NAMALWA (cell line): ENCODE measurements around the gene CCNQ.
A peak's percentile ranks its signal among the peaks of the same experiment; 100 is the strongest.
"Not testable (repeated sequence)": the region's sequence is repeated elsewhere in the genome, so short reads cannot be mapped to it uniquely, and the experiment has no call there.

Experiments used
- DNase-seq: peaks from one replicate; pipeline ENCODE4 v3.0.0-alpha.2; 2015; ENCODE audit warnings: low spot score

CCNQ gene

DNA sequence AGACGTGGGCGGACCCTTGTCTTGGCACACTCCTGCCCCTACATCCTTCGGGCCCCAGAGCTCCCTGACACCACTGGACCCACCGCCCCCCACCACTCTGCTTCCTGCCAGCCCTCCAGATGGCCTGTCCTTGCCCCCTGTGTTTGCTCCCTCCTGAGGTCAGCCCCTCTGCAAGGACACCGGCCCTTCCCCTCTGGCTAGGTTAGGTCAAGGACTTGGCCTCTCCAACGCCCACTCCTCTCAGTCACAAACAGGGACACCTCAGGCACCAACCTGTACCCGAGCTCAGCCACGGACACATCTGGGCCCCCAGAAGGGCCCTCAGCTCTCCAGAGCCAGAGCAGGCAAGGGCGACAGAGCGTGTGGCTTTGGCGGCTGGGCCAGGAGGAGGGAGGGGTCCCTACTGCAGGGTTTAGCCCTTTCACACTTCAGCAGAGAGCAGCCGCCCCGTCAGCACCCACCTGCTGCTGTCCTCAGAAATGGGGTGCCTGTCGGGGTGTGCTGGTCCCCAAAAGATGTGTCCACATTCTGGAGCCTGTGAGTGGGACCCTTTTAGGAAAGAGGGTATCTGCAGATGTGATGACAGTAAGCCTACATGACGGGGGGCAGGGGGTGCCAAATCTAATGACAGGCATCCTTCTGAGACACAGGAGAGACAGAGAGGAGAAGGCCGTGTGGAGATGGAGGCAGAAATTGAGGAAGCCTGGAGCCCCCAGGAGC lies 24.5 kb upstream of the CCNQ start:
- DNase-seq = no peak

DNA sequence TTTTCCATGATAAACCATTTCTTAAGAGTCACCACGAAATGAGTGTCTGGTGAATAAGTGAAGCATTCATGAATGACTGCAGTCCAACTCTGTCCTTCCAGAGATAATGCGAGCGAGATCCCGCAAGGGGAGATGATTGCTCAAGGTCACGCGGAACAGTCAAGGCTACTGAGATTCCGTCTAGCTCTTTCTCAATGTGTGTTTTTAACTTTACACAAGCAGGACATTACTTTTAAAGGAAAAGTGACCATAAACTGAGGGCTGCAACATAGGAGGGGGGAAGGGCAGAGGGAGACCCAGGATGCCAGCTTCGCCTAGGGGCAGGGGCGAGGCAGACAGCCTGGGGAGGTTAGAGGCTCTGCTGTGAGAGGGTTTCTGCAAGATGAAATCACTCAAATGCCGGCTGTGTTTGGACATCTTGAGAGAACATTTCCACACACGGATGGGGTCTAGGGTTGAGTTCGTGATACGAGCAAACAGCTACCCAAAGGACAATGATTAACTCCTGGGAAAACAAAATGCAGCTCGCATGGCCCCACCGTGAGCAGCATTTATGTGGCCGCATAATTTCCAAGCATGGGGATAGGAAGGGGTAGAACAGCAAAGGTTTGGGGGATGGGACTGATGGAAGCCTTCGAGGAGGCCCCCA lies 23.8 kb upstream of the CCNQ start:
- no peak for DNase-seq

DNA sequence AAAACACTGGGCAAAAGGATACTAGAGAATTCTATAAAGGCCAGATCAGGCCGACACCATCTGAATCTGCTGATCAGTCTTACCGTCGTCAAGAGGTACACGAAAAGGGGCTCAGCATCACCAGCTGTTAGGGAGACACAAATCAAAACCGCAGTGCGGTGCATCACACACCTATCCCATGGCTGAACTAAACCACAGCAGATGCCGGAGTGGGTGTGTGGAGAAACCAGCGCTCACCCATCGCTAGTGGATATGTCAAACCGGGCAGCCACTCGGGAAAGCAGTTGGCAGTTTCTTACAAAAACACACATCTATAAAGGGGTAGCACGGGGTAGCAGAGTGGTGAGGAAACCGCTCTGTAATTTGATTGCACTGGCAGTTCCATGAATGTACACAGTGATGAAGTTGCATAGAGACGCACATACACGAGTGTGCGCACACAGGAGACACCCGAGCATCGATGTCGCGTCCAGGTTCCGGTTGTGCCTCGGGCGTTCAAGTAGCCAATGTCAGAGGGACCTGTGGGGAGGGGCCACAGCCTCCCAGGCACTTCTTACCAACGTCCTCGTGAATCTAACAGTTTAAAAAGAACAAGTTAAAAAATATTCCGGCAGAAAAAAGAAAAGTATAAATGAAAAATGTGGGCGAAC lies 23.1 kb upstream of the CCNQ start:
- DNase-seq = no peak

DNA sequence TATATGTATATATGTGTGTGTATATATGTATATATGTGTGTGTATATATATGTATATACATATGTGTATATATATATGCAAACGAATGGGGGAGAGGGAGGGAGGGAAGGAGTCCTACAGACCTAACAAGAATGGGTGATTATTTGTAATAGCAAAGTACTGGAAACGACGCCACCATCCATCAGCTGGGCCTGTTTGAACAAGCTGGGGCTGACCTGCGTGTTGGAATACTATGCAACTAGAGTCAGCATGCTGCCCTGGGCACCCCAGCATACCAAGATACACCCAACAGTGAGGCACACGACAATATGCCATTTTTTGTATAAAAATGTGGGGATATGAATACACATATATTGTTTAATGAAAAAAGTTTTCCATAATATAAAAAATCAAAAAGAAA lies 21.6 kb upstream of the CCNQ start:
- no peak for DNase-seq

DNA sequence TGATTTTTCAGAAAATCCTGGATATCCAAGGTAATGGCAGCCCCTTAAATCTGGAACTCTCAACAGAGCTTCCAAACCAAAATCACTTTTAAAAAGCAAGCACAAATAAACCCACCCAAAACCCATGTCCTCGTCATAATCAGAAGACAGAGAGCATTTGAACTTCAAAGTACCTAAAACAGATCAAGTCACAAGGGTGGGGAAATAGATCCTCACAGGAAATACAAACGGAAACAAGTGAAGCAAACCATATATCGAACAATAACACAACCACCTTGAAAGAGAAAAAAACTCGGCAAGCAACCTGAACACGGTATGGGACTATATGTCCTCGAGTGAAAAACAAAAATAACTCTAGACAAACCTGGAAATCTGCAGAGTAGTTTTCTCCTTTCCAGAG lies 15.9 kb upstream of the CCNQ start:
- DNase-seq = no peak

DNA sequence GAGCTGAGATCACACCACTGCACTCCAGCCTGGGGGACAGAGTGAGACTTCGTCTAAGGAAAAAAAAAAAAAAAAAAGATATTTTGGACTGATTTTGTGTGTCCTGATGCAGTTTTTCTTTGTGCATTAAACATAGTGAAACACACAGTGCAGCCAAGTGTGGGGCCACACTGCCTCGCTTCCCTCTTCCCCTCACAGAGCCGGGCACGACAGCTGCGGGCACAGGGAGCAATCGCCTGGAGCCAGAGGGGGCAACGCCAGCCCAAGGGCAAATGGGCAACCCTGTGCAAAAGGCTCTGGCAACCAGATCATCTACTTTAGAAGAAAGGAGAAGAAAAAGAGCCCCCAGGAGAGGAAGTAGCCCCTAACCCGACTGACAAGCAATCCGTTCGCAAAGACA lies 13.5 kb upstream of the CCNQ start:
- DNase-seq = no peak

DNA sequence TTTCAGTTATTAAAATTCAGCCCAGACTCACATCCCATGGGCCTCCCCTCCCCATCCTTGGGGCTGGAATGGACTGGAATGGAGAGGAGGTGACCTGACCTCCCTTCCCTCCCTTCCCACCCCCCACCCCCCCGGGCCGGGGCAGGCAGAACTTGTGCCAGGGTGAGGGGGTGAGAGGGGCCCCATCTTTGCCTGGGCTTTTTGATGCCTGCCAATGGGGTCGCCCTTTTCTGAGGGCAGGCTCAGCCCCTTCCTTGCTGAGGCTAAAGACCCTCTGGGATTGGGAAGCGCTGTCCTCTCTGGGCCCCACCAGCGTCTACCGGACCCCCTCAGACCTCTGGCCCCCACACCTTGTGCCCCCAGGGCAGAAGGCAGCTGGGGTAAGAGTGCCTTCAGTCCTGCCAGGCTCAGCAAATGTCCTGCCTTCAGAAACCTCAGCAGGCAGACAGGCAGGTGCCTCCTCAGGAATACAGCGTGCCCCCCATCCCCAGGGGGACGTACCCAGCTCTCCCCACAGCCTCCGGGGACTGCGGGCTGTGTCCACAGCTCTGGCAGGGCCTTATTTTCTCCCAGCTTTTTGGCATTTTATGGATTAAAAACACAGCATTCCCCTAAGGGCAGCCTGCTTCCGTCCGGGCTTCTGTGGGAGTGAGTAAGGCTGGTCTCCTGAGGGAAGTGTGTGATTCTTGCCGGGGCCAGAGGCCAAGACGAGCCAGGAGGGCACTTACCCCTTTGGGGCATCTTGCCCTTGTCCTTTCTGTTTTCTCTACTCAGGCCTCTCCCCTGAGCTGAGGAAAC lies 12.6 kb upstream of the CCNQ start:
- DNase-seq = no peak

DNA sequence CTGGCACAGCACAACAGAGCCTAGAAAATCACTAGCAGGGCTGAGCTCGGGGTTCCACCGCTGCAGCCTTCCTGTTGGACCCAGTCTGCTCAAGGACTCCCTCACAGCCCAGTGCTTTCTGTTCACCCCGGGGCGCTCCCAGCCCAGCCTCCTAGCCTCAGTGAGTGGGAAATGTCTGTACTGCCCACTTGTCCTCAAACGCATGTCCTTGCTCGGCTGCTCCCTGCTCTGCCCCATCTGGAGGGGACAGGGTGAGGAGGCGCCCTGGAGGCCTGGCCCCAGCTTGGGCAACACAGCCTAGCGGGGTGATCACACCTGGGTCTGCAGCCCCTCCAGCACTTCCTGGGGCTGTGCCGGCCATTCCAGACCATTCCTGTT lies 11.9 kb upstream of the CCNQ start:
- DNase-seq = no peak

DNA sequence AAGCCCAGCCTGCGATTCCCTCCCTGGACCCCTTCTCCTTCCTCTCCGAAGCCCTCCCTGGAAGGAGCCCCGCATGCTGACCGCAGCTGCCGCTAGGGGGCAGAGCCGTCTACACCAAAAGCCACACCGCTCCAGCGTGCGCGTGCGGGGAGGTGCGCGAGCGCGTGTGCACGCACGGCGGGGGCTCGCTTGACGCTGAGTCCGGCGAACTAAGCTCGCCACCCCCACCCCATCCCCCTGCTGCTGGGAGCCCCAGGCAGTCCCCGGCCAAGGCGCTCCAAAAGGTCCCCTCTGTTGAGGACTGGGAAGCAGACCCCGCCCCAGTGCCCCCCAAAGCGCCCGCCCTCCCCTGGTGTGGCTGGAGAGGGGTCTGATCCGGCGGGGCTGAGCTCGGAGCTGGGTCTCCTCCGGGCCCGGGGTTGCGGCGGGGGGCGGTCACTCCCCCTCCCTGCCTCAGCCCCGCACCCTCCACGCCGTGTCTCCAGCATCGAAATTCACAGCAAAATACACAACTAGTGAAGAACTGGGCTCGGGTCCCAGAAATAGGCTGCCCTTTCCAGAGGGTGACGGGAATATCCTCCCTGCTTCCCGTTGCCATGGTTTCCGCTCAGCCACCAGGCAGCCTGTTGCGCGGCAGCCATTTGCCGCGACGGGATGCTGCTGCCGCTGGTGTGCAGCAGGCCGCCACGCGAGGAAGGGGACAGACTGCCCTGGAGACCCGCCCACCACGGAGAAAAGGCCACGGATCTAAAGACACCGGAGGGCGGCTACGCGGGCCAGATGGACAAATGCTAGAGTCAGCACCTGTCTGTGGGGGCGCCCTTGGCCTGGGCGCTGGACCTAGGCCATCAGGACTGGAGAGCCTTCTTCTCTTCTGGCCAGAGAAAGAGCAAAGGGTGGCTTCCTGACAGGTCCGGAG lies 11.2 kb upstream of the CCNQ start:
- DNase-seq = peak; percentile 70

DNA sequence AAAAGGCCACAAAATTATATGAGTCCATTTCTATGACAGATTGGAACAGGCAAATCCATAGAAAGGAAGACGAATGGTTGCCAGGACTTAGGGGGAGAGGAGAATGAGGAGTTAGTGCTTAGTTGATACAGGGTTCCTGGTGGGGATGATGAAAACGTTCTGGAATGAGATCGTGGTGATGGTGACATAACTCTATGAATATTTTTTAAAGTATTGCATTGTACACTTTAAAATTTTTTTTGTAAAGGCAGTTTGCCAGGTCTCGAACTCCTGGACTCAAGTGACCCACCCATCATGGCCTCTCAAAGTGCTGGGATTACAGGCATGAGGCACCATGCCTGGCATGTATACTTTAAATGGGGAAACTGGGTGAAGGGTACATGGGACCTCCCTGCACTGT lies 9.9 kb upstream of the CCNQ start:
- no peak for DNase-seq

DNA sequence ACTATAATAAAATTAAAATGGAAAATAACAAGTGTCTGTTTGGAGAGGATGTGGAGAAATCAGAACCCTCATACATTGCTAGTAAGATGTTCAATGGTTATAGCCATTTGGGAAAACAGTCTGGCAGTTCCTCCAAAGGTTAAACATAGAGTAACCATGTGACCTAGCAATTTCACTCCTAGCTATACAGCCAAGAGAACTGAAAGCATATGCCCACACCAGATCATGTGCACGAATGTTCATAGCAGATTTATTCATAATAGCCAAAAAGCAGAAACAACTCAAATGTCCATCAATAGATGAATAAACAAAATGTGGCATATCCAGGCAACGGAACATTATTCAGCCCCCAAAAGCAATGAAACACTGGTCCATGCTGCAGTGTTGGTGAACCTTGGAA lies 9.4 kb upstream of the CCNQ start:
- no peak for DNase-seq

DNA sequence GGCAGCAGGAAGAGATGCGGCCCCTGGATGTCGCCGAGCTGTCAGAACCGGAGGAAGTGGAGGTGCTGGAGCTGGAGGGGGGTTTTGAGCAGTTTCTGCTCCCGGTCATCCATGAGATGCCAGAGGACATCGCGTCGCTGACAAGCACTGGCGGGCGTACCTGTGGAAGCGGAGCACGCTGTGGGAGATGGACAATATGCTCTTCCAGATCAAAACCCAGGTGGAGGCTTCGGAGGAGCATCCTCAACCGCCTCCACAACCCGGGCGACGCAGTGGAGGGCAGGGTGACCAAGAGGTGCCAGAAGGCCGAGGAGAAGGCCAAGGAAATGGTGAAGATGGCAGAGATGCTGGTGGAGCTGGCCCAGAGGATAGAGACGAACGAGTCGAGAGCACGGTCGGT lies 7.6 kb upstream of the CCNQ start:
- no peak for DNase-seq

DNA sequence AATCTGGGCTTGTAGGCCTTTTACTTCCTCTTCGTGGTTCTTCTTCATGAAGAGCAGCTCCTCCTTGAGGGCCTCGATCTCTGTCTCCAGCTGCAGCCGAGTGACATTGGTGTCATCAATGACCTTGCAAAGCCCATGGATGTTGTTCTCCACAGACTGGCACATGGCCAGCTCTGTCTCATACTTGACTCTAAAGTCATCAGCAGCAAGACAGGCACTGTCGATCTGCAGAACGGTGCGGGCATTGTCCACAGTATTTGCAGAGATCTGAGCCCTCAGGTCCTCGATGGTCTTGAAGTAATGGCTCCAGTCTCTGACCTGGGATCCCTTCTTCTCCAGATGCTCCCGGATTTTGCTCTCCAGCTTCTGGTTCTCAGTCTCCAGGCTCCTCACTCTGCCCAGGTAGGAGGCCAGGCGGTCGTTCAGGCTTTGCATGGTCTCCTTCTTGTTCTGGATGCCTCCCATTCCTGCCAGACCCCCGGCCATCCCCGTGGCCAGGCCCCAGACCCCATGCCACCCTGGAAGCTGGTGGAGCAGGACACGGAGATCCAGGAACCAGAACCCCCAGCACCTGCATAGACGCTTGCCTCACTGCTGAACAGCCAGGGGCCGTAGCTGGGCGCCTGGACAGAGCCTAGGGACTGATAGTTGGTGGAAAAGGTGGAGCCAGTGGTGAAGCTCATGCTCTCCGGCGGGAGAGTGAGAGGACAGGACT lies 5.9 kb upstream of the CCNQ start:
- DNase-seq = not testable (repeated sequence)

DNA sequence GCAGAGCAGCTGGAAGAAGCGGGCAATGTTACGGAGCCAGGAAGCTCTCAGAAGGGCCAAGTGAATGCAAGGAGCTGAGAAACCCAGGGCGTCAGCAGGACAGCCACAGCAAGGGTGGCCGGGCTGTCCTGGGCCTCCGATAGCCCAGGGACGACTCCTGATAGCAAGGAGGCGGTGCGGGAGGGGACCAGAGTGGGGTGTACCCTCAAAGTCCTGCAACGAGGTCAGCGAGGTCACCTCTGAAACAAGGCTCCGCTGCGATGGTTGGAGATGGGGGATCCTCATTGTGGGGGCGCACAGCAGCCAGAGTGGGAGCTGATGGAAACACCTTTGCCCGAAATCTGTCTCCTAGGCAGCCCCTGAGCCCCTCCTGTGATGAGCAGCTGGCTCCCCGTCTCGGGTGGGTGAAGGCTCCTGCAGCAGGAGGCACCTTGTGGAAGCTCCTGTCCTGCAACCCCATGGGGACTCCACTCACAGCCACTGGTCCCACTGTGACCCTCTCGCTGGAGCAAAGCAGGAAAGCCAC lies 4.3 kb upstream of the CCNQ start:
- no peak for DNase-seq

DNA sequence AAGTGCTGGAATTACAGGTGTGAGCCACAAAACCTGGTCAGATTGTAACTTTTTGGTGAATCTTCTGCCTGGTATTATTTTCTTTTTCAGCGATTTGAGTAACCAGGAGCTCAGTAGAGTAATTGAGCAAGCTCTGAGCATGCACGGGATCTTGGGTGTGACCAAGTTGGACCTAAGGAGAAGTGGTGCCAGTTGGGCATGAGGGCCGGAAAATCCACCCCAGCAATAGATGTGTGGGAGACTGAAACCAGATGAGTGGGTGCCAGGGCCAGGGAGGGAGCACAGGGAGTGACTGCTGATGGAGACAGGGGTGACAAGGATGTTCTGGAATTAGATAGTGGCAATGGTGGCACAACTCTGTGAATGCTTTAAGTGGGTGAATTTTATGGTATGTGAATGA lies 3.7 kb upstream of the CCNQ start:
- no peak for DNase-seq

DNA sequence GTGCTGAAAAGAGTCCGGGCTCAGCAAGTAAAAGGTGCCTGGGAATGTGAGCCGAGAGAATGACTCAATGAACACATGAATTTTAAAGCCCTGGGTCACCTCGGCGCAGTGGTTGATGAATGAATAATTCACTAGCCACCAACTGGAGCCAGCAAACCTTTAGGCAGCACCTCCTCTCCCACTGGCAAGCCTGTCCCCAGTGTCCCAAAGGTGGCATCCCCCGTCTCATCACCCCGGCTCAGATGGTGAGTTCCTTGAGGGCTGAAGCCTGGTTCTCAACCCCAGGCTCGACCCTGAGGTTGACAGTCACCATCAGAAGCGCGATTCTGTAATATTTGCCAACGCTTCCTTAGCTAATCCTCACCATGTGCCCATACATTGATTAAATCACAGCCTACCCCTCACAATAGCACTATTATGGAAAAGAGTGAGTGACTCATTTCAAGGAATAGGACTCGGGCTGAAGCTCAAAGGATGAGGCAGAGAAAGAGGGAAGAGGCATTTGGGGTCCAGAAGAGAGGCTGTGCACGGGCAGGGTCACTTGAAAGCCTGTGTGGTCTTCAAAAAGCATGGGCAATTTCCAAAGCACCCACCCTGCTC lies 2.7 kb upstream of the CCNQ start:
- DNase-seq = no peak

DNA sequence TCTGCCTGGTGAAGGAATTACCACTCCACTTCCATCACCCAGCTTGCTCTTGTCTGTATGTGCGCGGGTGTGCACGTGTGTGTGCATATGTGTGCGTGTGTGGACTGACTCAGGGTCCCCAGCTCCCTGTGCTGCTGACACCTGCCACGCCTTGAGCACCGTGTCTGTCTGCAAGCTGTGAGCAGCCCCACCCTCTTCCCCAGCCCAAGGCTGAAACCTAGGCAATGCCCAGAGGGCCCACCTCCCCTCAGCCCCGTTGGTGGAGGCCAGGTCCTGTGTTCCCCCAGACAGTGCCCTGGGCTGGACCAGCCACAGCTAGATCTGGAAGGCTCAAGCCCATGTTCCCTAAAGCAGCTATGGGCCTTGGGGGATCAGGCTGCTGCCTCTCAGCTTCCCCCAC lies 2.0 kb upstream of the CCNQ start:
- DNase-seq = no peak

DNA sequence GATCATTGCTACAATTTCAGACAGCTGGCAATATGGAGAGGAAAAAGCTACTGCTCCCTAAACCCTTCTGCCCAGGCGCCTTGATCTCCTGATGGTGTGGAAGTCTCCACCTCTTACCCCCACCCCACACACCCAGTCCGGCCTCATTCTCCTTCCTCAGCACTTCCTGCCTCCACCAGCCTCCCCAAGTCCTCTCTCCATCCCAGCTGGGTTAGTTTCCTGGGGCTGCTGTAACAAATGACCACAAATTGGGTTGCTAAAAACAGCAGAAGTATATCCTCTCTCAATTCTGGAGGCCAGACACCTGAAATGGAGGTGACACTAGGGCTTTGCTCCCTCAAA lies 1.1 kb upstream of the CCNQ start:
- no peak for DNase-seq

DNA sequence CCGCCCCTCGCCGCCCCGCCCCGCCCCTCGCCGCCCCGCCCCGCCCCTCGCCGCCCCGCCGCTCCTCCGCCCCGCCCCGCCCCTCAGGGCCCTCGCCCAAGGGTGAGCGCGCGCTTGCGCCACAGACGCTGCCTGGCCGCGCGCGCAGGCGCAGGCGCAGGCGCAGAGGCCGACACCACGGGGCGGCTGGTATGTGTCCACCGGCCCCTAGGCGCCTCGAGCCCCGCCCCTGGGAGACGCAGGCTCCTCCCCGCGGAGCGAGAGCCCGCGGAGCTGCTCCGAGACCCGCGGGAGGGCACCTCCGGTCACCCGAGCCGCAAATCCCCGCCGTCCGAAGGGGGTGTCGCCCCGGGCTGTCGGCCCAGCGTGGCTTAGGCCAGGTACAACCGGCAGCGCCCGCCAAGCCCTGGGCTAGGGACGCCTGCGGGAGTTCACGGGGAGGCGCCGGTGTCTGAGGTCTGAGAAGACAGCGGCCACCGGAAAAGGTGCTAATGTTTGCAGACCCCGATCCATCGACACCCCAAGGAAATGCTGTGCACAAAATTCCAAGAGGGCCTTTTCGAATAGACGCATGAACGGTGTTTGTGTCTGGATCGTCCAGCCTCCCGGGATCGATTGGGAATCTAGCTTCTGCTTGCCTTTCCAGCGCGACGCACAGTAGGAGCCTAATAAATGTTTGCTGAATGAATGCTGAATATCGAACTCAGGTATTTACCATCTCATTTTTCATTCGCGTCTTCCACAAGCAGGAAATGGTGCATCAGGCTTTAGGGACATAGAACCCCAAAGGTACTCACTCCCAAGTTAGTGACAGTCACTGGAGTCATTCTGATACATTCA lies 473 bp upstream of the CCNQ start:
- DNase-seq = peak; percentile 90
